ENCODE measurements around the gene C10orf143.
"Not testable (repeated sequence)": the region's sequence is repeated elsewhere in the genome, so short reads cannot be mapped to it uniquely, and the experiment has no call there.

DNA sequence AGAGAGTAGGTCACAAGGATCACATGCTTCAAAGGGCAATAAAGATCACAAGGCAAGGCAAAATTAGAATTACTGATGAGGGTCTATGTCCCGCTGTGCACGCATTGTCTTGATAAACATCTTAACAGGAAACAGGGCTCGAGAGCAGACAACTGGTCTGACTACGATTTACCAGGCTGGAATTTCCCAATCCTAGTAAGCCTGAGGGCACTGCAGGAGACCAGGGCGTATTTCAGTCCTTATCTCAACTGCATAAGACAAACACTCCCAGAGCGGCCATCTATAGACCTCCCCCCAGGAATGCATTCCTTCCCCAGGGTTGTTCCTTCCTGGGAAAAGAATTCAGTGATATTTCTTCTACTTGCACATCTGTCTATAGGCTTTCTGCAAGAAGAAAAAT lies 6.9 kb upstream of the C10orf143 start:
- TF ChIP-seq CTCF, POLR2AphosphoS5 (IDR thresholded peaks at IDR 0.05): not testable (repeated sequence)
